ENCODE data around the gene CACNA1F.
A peak's percentile ranks its signal among the peaks of the same experiment; 100 is the strongest.

DNA sequence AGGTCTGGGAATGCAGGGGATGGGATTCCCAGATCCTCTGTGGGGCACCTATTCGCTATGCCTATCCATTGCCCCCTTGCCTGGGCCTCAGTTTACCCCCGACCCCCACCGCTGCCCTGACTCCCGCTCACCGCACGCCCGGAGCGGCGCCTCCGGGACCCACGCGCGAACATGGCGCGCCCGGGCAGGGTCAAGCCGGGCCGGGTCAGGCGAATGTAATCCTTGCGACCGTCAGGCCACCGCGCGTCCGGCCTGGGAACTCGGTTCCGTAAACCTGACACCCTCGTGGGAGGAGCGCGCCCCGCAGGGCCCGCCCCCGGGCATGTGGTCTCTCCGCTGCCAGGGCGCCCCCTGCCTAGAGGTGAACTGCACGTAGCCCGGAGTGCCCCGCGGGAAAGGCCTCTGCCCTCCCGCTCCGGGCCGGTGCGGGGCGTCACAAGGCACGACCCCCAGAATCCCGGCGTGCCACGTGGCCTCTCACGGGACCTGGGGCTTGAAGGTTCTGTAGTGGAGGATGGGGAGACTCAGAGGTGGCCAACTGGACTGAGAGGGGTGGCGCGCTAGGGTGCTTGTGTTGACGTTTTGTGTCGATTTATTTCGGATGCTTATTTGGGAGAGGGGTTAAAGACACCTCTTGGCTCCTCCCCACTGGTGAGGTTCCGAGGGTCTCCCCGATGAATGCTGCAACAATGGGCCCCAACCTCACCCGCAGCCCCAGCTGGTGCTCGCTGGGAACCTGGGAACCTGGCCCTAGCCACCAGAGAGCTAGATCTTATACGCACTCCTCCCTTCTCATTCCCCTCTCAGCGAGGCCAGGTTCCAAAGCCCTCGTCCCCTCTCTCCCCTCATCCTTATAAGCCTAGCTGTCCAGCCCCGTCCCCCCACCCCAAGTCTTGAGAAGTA, 46.8 kb downstream of the CACNA1F start, which contains the start of gene PRICKLE3:
- TF ChIP-seq CTCF (IDR thresholded peaks at IDR 0.05) (peak in 2 of 7 experiments; percentile 32 to 42), EP300 (IDR thresholded peaks at IDR 0.05) (no peak), POLR2A (IDR thresholded peaks at IDR 0.05) (no peak)

Data from stomach (tissue), 4 donors.